NCI-H82 treated with DMSO at 0.1 percent for 48 hours (cell line): ENCODE data around the gene SEPTIN11.
"Not testable (repeated sequence)": the region's sequence is repeated elsewhere in the genome, so short reads cannot be mapped to it uniquely, and the experiment has no call there.

Experiments used
- DNase-seq: peaks from one replicate; lab custom pipeline; 2025; ENCODE audit not compliant: unreplicated experiment; lab: John Stamatoyannopoulos, UW

The SEPTIN11 gene

DNA sequence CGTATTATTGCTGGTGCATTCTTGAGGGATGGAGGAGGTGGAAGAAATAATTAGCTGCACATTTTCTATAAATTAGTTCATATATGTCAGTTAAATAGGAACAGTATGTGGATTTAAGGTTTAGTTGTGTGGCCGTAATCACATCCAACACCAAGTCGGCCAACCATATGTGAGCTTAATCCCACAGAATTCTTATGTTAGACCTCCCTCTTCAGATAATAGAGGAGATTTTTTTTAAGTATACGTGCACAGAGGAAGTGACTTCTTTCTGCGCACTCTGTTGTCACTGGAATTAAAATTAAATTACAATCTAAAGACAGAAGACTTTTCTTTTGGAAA, 2.1 kb downstream of the SEPTIN11 start:
- no peak for DNase-seq

DNA sequence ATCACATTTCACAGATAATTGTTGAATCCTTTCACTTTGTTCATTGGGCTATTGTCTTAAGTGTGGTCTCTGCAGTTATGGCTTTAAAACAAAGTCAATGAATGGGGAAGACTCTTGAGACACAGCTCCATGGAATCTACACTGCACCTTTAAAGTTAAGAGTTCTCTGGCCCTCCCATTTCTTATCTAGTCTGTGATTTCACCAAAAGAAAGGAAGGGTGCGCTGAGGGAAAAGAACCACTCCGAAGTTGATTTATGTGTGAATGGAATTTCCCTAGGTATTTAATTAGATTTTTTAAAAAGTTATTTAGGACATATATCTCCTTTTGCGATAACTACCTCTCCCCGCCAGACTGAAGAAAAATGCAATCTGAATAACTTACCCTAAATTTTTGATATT, 2.5 kb downstream of the SEPTIN11 start:
- no peak for DNase-seq

DNA sequence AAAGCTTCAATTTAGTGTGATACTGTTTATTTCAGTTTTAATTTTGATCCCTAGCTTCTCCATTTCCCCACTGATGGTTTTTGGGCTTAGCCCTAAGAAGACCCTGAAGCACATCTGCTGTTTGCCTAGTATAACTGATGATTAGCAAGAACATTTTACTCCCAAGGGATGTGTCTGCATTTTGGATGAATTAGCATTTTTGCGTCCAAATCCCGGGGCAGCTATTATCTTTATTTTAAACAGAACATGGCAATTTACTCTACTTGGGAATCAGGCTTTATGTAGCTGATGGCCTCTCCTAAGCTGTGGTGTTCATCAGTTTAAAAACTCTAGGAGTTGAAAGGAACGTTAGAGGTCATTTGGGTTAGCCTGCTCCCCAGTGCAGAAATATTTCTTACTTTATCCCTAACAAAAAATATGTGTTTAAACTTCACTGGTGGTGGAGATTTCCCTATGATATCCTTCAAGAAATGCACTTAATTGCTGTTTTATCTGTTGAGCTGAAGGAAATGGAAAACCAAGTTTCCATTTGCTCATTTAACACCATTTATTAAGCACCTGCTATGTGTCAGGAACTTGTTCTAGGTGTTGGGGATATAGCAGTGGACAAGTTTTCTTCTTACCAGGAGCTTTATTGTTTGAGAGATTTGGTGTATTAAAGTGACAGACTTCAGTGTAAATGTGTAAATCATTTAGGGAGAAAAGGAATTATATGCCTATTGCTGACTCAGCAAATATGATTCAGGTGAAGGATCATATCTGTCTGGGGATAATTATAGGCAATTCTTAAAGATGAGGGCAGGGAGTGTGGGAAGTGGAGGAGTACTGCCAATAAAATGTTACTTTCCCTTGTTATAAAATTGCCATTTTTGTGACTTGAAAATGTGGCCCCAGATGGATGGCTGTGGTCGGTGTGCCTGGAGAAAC, 3.4 kb downstream of the SEPTIN11 start:
- no peak for DNase-seq

GRCh38 chr4:76953956-76954355, 4.4 kb downstream of the SEPTIN11 start:
- no peak for DNase-seq

DNA sequence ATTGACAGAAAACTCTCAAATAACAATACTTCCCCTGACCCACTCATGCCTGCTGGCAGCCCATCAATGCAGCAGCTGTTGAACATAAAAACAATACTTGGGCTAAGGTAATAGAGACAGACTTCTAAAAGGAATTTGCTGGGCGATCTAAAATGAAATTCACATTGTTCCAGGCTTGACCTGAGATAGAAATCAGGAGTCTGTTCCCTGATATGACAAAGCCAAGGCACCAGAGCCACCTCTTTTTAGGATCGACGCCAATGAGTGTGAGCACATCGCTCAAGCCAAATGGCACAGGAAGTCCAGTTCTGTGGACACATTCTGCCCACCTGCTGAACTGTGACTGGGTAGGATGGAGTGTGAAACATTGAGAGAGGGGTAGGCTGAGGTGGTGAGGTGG, 4.9 kb downstream of the SEPTIN11 start:
- no peak for DNase-seq

DNA sequence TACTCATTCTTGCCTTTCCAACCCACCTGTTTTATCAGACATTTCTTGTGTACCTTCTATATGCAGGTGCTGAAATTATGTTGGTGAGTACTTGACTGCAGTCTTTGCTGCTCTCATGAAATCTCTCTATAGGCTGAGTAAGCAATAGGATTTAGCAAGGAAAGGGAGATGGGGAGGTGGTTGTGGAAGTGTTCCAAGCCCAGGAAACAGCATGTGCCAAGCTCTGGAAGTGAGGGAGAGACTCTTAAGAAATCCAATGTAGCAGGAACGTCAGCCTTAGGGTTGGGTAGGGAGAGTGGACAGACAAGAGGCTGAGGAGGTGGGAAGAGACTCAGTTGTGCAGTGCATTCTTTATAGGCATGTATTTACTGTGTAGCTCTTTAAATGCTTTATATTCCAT, 5.6 kb downstream of the SEPTIN11 start:
- no peak for DNase-seq

- no peak for DNase-seq
Measured at GRCh38 chr4:76957004-76957738, 7.6 kb downstream of the SEPTIN11 start.

DNA sequence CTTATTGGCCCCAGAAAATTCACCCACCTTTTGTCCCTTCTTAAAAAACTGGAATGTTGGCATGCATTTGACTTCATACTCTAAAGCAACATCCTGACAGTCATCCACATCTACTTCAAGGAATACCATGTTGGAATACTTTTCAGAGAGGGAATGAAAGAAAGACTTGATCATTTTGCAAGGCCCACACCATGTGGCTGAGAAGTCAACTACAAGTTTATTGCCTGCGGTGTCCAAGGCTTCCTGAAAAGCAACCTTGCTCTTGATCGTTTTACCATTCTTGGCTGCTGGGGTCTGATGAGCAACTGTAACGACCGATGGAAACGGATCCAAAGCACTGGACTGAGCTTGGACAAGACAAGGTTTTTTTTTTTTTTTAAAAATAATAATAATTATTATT, 9.3 kb downstream of the SEPTIN11 start:
- no peak for DNase-seq

- no peak for DNase-seq
Measured at GRCh38 chr4:76960014-76960413, 10.5 kb downstream of the SEPTIN11 start.

DNA sequence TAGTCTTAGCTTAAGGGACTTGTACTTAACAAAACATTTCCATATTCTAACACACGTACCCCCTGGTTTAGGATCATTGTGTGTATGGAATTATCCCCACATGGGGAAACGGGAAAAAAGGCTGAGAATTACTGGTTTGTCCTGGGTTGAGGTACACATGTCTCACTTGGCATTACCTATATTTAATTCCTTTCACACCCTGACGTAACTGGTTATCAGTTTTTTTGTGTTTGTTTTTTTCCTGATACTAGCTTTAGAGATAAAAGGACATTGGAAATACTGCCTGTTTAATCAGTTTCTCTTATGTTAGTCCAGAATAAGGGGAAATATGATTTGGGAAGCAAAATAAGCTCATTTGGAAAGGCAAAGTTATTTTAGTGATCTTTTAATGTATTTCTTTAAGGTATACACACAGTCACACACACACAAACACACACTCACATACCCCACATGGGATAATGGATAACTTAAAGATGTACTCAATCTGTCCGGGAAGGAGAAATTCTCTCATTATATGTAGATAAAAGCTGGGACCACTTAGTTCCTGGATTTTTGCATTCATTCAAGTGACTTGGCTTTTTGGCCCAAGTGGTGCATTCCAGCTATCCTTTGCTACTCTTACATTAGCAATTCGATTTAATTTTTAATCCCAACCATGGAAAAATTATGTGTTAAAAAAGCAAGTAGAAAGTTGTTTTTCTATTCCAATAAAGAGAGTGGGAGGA, 13.0 kb downstream of the SEPTIN11 start:
- no peak for DNase-seq

DNA sequence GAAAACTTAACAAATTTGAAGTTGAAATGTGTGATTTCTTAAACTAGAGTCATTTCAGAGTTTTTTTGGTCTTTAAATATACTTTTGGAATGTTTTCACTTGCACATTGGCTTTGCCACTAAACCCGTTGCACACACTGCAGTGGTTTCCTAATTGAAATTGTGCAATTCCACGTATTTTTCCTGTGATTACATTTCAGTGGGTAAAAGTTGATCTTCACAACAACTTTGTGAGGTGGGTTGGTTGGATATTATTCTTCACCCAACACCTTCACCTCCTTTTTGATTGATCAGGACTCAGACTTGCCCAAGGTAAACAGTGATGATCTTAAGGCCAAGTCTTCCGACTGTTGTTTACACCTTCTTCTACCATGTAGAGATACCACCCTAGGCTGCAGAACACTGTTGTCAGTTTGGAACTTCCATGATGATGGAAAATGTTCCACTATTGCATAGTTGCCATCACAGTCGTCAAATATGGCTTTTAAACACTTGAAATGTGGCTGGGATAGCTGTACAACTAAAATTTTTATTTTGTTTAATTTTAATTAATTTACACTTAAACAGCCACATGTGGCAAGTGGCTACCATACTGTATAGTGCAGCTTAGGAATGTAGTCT, 13.7 kb downstream of the SEPTIN11 start:
- no peak for DNase-seq

GRCh38 chr4:76963927-76964326, 14.4 kb downstream of the SEPTIN11 start:
- not testable (repeated sequence) for DNase-seq

DNA sequence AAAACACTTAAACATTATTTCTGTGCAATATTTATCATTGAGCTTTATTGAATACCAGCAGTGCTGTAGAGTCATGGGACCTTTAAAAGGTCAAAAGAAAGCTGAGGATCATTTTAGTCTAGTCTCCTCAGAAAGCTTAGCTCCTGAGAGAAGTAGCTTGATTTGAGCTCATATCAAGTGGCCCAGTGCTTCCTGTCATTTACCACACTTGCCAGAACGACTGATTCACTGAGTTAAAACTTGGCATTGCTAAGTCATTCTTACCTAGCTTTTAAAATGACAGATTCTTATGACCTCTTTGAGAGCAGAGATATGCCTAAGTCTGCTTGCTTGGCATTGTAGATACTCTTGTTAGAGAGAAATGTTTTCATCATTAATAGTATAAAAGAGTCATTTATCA, 15.2 kb downstream of the SEPTIN11 start:
- no peak for DNase-seq

DNA sequence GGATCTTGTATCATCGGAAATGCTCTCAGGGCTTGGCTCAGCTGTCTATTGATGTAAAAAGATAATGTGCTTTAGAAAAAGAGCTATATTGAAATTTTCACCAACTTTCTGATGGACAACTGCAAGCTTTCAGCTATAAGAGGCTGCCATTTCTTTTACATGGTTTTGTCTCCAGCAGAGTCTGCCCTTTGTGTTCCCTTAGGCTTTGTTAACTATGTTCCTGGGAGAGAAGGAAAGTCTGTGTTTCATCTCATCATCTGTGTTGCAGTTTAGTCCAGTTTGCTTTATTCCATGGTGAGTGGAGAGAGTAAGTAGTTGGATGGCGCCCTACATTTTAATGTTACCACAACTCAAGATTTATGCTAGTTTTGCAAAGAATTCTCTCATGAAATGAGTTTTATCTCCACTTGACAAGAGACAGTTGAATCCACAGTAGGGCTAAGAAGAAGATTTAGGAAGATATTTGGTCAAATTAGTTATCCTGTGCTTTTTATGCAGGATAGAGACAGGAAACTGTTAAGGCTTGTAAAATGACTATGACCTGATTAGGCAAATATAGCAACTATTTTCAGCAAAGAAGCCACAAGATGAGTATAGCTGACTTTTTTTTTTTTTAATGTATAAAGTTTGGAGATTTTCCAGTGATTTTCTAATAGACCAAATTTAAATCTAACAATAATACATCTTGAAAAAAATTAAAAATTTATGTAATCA, 16.5 kb downstream of the SEPTIN11 start:
- DNase-seq = no peak

DNA sequence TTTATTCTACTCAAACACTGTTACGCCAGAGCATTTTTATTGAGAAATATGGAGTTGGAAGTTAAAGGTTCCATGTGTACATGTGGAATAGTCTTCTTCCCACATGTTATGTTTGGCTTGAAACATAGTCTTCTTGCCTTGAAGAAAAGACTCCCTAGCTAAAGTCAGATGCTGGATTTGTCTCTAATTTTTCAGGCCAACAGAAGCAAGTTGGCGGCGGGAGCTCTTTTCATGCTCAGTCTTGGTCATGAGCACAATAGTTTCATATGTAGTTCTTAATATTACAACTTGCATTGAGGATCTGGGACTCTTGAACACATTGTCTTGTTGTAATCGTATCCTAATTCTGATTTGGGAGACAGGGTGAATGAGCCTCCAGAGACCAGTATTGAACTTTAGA, 19.4 kb downstream of the SEPTIN11 start:
- DNase-seq = no peak

GRCh38 chr4:76969495-76969894, 19.9 kb downstream of the SEPTIN11 start:
- DNase-seq = no peak

DNA sequence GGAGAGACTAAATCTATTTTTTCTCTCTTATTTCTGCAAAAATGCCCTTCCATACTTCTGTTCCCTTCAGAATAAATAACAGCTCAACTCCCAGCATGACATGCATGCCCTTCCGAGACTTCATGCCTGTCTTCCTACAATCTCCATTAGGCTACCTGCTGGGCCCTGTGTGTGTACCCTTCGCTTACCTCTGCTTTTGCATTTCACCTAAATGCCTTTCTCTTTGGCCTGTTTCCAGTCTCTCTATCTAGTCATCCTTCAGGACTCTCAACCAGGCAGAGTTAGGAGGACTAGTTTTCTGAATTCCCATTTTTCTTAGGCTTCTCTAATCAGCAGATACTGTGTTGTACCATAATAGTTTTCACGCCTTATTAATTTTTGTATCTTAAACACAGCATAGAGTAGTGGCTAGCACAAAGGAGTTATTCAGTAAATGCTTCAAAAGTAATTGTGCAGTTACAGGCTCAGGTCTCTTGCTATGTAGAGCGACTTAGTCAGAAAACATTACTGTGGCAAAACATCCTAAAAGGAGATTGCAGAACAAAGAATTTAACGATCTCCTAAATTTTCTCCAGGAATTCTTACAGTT, 20.5 kb downstream of the SEPTIN11 start:
- DNase-seq = no peak

DNA sequence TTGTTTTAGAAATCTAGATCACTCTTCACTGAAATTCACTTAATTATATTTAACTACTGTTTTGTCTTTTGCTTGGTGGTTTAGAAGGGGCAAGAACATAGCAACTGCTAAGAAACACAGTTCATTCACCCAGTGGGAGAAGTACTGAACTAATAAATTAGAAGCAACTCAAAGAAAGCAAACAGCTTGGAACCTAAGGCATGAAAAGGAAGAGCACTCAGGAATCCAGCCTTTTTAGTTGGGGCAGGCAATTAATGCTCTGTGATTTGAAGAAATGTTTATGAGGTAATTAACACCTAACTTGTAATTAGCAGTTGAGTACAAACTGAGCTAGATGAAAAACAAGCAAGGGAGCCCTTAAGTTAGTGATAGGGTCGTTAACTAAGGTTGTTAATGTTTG, 22.8 kb downstream of the SEPTIN11 start:
- no peak for DNase-seq

- no peak for DNase-seq
Measured at GRCh38 chr4:76974150-76974549, 24.6 kb downstream of the SEPTIN11 start.

GRCh38 chr4:76977113-76977512, 27.6 kb downstream of the SEPTIN11 start:
- no peak for DNase-seq
